Measurements from ENCODE around the gene CROCC. TPM values are rescaled to one million over a fixed set of nuclear protein-coding genes. Genes with fewer than 3 reads are reported as not detected.

Gene CROCC
- total RNA-seq, 3 donors from 2014 or later: 12.2 to 32.5 (median 16.8) TPM

- no peak for ATAC-seq
Measured at GRCh38 chr1:17011092-17011438, 89.3 kb downstream of the CROCC start.

GRCh38 chr1:17011439-17012307 lies 89.9 kb downstream of the CROCC start, which contains the start of gene ATP13A2:
Gene ATP13A2 (minus strand): TSS chr1:17011928. CDS start chr1:17011738, 190 bp downstream.
- peak; percentile 96 for ATAC-seq
- intact Hi-C loops (cut with DNase I, micrococcal nuclease): no loop called here
- DNase-seq: peak; percentile 89 to 91 (median 90)
- H3K4me3 ChIP-seq: peak within 1 kb of the TSS; percentile 44
- TF ChIP-seq CTCF (IDR thresholded peaks at IDR 0.05): no peak
- peaks cover 16% of the 10 kb centered on the region for H3K4me1 ChIP-seq (ENCODE audit: low read depth)
- H3K9me3 ChIP-seq: no peaks in the 10 kb centered on the region
- H3K36me3 ChIP-seq (ENCODE audit: low read depth): no peaks in the 10 kb centered on the region

More at GRCh38 chr1:17011092-17011438, 89.3 kb downstream of the CROCC start:
- no peak for TF ChIP-seq CTCF (IDR thresholded peaks at IDR 0.05)
- intact Hi-C loops (cut with DNase I, micrococcal nuclease): no loop called here
- H3K9me3 ChIP-seq: no peaks in the 10 kb centered on the region
- peaks cover 16% of the 10 kb centered on the region for H3K4me1 ChIP-seq (ENCODE audit: low read depth)
- no peaks in the 10 kb centered on the region for H3K36me3 ChIP-seq (ENCODE audit: low read depth)
- DNase-seq: peak in 1 of 3 donors; percentile 15
- peak overlapping the region; percentile 44 for H3K4me3 ChIP-seq

GRCh38 chr1:17012775-17013490 lies 91.2 kb downstream of the CROCC start:
- DNase-seq: no peak

GRCh38 chr1:17013491-17014320 lies 92.0 kb downstream of the CROCC start:
- TF ChIP-seq CTCF (IDR thresholded peaks at IDR 0.05): no peak
- intact Hi-C loops (cut with DNase I, micrococcal nuclease): no loop called here
- peak in 1 of 3 donors; percentile 24 for DNase-seq
- Histone ChIP-seq H3K36me3 (ENCODE audit: low read depth) (peaks cover 3% of the 10 kb centered on the region), H3K4me1 (ENCODE audit: low read depth) (peaks cover 16% of the 10 kb centered on the region), H3K4me3 (no peak overlapping the region), H3K9me3 (no peaks in the 10 kb centered on the region)
- ATAC-seq: no peak

More at GRCh38 chr1:17012775-17013490, 91.2 kb downstream of the CROCC start:
- Histone ChIP-seq H3K36me3 (ENCODE audit: low read depth) (peaks cover under 1% of the 10 kb centered on the region), H3K4me3 (no peak overlapping the region), H3K9me3 (no peaks in the 10 kb centered on the region), H3K4me1 (ENCODE audit: low read depth) (peaks cover 16% of the 10 kb centered on the region)
- ATAC-seq: no peak
- no peak for TF ChIP-seq CTCF (IDR thresholded peaks at IDR 0.05)
- intact Hi-C loops (cut with DNase I, micrococcal nuclease): no loop called here

All from mucosa of descending colon (tissue), 3 donors.